ENCODE data around the gene SLC3A2. TPM values are rescaled to one million over a fixed set of nuclear protein-coding genes. Genes with fewer than 3 reads are reported as not detected.
"Not testable (repeated sequence)": the region's sequence is repeated elsewhere in the genome, so short reads cannot be mapped to it uniquely, and the experiment has no call there.

Gene SLC3A2
- total RNA-seq, 2 experiments from 2014 or later, result 213 to 259 TPM

DNA sequence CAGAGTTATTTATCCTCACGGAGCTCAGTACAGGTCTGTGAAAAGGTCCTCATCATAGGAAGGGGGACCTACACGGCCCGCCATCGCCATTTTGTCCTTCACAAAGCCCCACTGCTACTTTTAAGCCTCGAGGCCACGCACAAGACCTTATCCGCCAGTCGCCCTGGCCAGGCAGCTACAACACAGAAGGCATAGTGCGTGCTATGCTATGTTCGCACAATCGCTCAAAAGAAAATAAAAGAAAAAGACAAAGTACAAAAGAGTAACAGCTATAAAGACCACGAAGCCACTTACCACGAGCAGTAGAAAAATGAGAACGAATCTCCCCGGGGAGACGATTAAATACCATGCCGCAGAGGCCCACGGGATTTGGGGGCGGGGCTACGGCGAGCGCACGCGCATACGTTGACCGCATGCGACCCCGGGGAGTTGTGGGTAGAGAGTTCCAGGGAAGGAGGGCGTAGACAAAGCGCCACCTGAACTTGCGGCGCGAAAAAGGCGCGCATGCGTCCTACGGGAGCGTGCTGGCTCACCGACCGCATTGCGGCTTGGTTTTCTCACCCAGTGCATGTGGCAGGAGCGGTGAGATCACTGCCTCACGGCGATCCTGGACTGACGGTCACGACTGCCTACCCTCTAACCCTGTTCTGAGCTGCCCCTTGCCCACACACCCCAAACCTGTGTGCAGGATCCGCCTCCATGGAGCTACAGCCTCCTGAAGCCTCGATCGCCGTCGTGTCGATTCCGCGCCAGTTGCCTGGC, 24.9 kb upstream of the SLC3A2 start:
- H3K36me3 Mint-ChIP-seq, result peaks cover 51% of the 10 kb centered on the region
- ATAC-seq, result peak; percentile 86
- H3K27ac Mint-ChIP-seq, result peak overlapping the region; percentile 91
- H3K4me1 Mint-ChIP-seq, result peaks cover 68% of the 10 kb centered on the region
- peak overlapping the region; percentile 93 for H3K4me3 Mint-ChIP-seq
- peak; percentile 99 for DNase-seq
- no peaks in the 10 kb centered on the region for H3K9me3 Mint-ChIP-seq (ENCODE audit: low read depth)
- CTCF ChIA-PET, result interaction anchor here (0.8 to 3.8 kb wide), 15 partner anchors 9 to 310 kb away, joined by 3 to 57 read pairs (median 4); partner anchors contain the start of genes NXF1, SLC3A2, TMEM179B and TUT1
- peaks cover 3% of the 10 kb centered on the region for H3K27me3 Mint-ChIP-seq

DNA sequence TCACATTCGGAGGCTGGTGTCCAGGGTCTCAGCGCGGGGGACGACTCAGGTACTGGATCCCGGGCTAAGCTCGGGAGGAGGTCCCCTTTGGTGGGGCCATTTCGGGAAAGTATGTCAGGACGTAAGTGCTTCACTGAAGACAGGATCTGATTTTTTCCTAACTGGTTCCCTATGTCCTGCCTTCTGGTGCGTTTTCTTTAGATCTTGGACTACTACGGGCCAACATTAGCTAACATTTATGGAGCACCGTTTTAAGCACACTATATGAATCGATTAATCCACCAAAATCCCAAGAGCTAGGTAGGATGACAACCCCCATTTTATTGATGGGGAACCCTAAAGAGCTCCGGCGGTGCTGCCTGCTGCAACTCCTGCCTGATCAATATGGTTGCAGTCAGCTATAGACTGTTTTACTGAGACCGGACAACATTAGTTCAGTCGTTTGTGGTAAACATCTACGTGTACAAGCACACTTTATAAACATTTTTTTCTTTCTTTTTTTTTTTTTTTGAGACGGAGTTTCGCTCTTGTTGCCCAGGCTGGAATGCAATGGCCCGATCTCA, 24.3 kb upstream of the SLC3A2 start:
- ATAC-seq, result no peak
- Mint-ChIP-seq H3K4me1 (peaks cover 72% of the 10 kb centered on the region), H3K4me3 (peak overlapping the region; percentile 93), H3K36me3 (peaks cover 51% of the 10 kb centered on the region), H3K27me3 (peaks cover 3% of the 10 kb centered on the region), H3K9me3 (ENCODE audit: low read depth) (no peaks in the 10 kb centered on the region), H3K27ac (peak overlapping the region; percentile 91)
- CTCF ChIA-PET, result interaction anchor here (0.6 to 3.8 kb wide), 15 partner anchors 9 to 311 kb away, joined by 3 to 57 read pairs (median 4); partner anchors contain the start of genes NXF1, SLC3A2, TMEM179B and TUT1
- no peak for DNase-seq

DNA sequence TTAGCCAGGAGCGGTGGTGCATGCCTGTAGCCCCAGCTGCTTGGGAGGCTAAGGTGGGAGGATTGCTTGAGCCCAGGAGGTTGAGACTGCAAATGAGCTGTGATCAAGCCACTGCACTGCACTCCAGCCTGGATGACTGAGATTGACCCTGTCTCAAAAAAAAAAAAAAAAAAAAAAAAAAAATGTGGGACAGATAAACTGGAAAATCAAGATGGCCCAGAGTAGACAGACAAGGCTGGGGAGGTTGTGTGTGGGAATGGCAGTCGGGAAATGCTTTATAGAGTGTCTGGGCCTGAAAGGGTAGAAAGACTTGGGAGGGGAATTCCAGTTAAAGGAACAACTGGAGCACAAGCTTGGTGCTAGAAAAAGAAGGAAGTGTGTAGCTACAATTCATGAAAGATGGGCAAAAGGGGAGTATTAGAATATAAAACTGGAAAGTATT, 23.1 kb upstream of the SLC3A2 start:
- Mint-ChIP-seq H3K27ac (peak overlapping the region; percentile 91), H3K36me3 (peaks cover 40% of the 10 kb centered on the region), H3K9me3 (ENCODE audit: low read depth) (no peaks in the 10 kb centered on the region), H3K4me3 (peak overlapping the region; percentile 93), H3K27me3 (peaks cover 3% of the 10 kb centered on the region), H3K4me1 (peaks cover 71% of the 10 kb centered on the region)
- DNase-seq (no peak), ATAC-seq (no peak)
- CTCF ChIA-PET, result interaction anchor here (1.1 to 3.8 kb wide), 6 partner anchors 17 to 315 kb away, joined by 3 to 57 read pairs (median 10); partner anchors contain the start of genes SLC3A2, TMEM179B and WDR74

GRCh38 chr11:62858201-62858600, 22.5 kb upstream of the SLC3A2 start:
- H3K9me3 Mint-ChIP-seq (ENCODE audit: low read depth), result no peaks in the 10 kb centered on the region
- peaks cover 34% of the 10 kb centered on the region for H3K36me3 Mint-ChIP-seq
- no peak for ATAC-seq
- peak overlapping the region; percentile 91 for H3K27ac Mint-ChIP-seq
- peaks cover 3% of the 10 kb centered on the region for H3K27me3 Mint-ChIP-seq
- H3K4me1 Mint-ChIP-seq, result peaks cover 68% of the 10 kb centered on the region
- CTCF ChIA-PET, result interaction anchor here (1.1 to 3.8 kb wide), 6 partner anchors 17 to 316 kb away, joined by 3 to 57 read pairs (median 10); partner anchors contain the start of genes SLC3A2, TMEM179B and WDR74
- DNase-seq, result no peak
- H3K4me3 Mint-ChIP-seq, result peak overlapping the region; percentile 93

DNA sequence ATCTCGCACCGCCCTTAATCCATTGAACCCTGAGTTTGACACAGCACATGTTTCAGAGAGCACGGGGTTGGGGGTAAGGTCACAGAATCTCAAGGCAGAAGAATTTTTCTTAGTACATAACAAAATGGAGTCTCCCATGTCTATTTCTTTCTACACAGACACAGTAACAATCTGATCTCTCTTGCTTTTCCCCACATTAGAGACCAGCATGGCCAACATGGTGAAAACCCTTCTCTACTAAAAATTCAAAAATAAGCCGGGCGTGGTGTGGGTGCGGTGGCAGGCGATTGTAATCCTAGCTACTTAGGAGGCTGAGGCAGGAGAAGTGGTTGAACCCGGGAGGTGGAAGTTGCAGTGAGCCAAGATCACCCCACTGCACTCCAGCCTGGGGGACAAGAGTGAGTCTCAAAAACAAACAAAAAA, 21.4 kb upstream of the SLC3A2 start:
- H3K27me3 Mint-ChIP-seq; H3K4me3 Mint-ChIP-seq; H3K27ac Mint-ChIP-seq; H3K9me3 Mint-ChIP-seq (ENCODE audit: low read depth); ATAC-seq; CTCF ChIA-PET; DNase-seq: not testable (repeated sequence)
- Mint-ChIP-seq H3K36me3 (peaks cover 23% of the 10 kb centered on the region), H3K4me1 (peaks cover 64% of the 10 kb centered on the region)

DNA sequence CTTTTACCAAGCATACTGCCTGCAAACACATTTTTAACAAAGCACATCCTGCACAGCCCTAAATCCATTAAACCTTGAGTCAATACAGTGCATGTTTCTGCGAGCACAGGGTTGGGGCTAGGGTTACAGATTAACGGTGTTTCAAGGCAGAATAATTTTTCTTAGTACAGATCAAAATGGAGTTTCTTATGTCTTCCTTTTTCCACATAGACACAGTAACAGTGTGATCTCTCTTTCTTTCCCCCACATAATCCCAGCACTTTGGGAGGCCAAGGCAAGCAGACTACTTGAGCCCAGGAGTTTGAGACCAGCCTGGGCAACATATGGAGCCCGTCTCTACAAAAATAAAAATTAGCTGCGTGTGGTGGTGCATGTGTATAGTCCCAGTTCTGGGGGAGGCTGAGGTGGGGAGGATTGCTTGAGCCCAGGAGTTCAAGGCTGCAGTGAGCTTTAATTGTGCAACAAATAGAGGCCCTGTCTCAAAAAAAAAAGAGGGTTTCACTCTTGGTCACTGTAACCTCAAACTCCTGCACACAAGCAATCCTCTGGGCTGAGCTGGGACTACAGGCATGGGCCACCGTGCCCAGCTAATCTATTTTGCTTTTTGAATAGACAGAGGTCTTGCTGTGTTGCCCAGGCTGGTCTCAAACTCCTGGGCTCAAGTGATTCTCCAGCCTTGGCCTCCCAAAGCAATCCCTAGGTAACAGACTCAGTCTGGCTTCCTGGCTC, 19.7 kb upstream of the SLC3A2 start:
- peaks cover 59% of the 10 kb centered on the region for H3K4me1 Mint-ChIP-seq

DNA sequence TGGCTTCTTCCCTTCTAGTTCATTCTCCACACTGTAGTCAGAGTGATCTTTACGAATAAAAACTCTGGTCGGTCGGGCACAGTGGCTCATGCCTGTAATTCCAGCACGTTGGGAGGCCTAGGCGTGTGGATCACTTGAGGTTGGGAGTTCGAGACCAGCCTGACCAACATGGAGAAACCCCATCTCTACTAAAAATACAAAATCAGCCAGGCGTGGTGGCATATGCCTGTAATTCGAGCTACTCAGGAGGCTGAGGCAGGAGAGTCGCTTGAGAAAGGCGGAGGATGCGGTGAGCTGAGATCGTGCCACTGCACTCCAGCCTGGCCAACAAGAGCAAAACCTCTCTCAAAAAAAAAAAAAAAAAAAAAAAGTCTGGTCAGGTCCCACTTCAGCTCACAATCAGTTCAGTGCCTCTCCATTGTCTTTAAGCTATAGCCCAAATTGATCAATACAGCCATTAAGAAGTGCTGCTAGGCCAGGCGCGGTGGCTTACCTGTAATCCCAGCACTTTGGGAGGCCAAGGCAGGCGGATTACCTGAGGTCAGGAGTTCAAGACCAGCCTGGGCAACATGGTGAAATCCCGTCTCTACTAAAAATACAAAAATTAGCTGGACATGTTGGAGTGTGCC, 19.0 kb upstream of the SLC3A2 start:
- H3K4me1 Mint-ChIP-seq, result peaks cover 55% of the 10 kb centered on the region
- not testable (repeated sequence) for ATAC-seq; H3K4me3 Mint-ChIP-seq; H3K36me3 Mint-ChIP-seq; H3K9me3 Mint-ChIP-seq (ENCODE audit: low read depth); DNase-seq; H3K27me3 Mint-ChIP-seq
- H3K27ac Mint-ChIP-seq, result peak overlapping the region; percentile 83
- CTCF ChIA-PET, result interaction anchor here (0.6 to 4.1 kb wide), 23 partner anchors 10 to 437 kb away, joined by 3 to 74 read pairs (median 5); partner anchors contain the start of genes C11orf98, CSKMT, HNRNPUL2 and LBHD1

More for the DNA sequence above, 19.7 kb upstream of the SLC3A2 start:
- Mint-ChIP-seq H3K27ac (peak overlapping the region; percentile 83), H3K27me3 (peaks cover under 1% of the 10 kb centered on the region), H3K4me3 (no peak overlapping the region), H3K9me3 (ENCODE audit: low read depth) (no peaks in the 10 kb centered on the region), H3K36me3 (peaks cover 6% of the 10 kb centered on the region)
- CTCF ChIA-PET, result interaction anchor here (0.8 to 4.1 kb wide), 19 partner anchors 9 to 436 kb away, joined by 3 to 74 read pairs (median 4); partner anchors contain the start of genes C11orf98, CSKMT, HNRNPUL2 and LBHD1
- DNase-seq (peak; percentile 51), ATAC-seq (peak; percentile 41)

GRCh38 chr11:62863687-62864335, 16.9 kb upstream of the SLC3A2 start:
- Mint-ChIP-seq H3K4me3 (no peak overlapping the region), H3K4me1 (peaks cover 39% of the 10 kb centered on the region), H3K9me3 (ENCODE audit: low read depth) (no peaks in the 10 kb centered on the region), H3K36me3 (peaks cover 2% of the 10 kb centered on the region), H3K27me3 (no peaks in the 10 kb centered on the region), H3K27ac (no peak overlapping the region)
- DNase-seq (no peak), ATAC-seq (no peak)
- CTCF ChIA-PET, result interaction anchor here (0.9 to 4.1 kb wide), 10 partner anchors 9 to 199 kb away, joined by 3 to 74 read pairs (median 4); partner anchors contain the start of genes C11orf98, CSKMT, NXF1 and POLR2G

- no peak overlapping the region for H3K27ac Mint-ChIP-seq
Observed at GRCh38 chr11:62865635-62866034, 15.1 kb upstream of the SLC3A2 start.

GRCh38 chr11:62874851-62875250, 5.8 kb upstream of the SLC3A2 start:
- Mint-ChIP-seq H3K4me1 (peaks cover 4% of the 10 kb centered on the region), H3K36me3 (peaks cover 5% of the 10 kb centered on the region), H3K9me3 (ENCODE audit: low read depth) (no peaks in the 10 kb centered on the region), H3K27ac (no peak overlapping the region), H3K27me3 (no peaks in the 10 kb centered on the region), H3K4me3 (no peak overlapping the region)
- ATAC-seq (no peak), DNase-seq (no peak)
- CTCF ChIA-PET, result interaction anchor here (0.6 to 1.5 kb wide), 4 partner anchors 17 to 307 kb away, joined by 3 to 4 read pairs (median 4); no protein-coding TSS in a partner anchor

More at GRCh38 chr11:62865635-62866034, 15.1 kb upstream of the SLC3A2 start:
- no peaks in the 10 kb centered on the region for H3K27me3 Mint-ChIP-seq
- ATAC-seq (no peak), DNase-seq (no peak)
- no peaks in the 10 kb centered on the region for H3K36me3 Mint-ChIP-seq
- no peaks in the 10 kb centered on the region for H3K9me3 Mint-ChIP-seq (ENCODE audit: low read depth)
- peaks cover 27% of the 10 kb centered on the region for H3K4me1 Mint-ChIP-seq
- CTCF ChIA-PET, result interaction anchor here (0.6 to 2.4 kb wide), 7 partner anchors 11 to 184 kb away, joined by 3 to 17 read pairs (median 3); partner anchors contain the start of genes LRRN4CL and TMEM179B
- H3K4me3 Mint-ChIP-seq, result no peak overlapping the region

- H3K9me3 Mint-ChIP-seq (ENCODE audit: low read depth), result no peaks in the 10 kb centered on the region
- peaks cover 11% of the 10 kb centered on the region for H3K4me1 Mint-ChIP-seq
- no peak overlapping the region for H3K4me3 Mint-ChIP-seq
- DNase-seq, result no peak
- peaks cover 7% of the 10 kb centered on the region for H3K36me3 Mint-ChIP-seq
- CTCF ChIA-PET, result interaction anchor here (1.3 to 1.5 kb wide), 3 partner anchors 18 to 30 kb away, joined by 3 to 4 read pairs (median 4); no protein-coding TSS in a partner anchor
- H3K27ac Mint-ChIP-seq, result no peak overlapping the region
- H3K27me3 Mint-ChIP-seq, result no peaks in the 10 kb centered on the region
- ATAC-seq, result no peak
Observed at GRCh38 chr11:62875698-62876478, 4.8 kb upstream of the SLC3A2 start.

Measured in activated CD8-positive, alpha-beta memory T cell treated with anti-CD3 and anti-CD28 coated beads, Interleukin-2, amount 10 ng/mL, durations not matched to agents 7 days and 5 days (primary cell).